Endothelial cell of umbilical vein (primary cell): ENCODE measurements around the gene NR3C1. TPM values are rescaled to one million over a fixed set of nuclear protein-coding genes. Genes with fewer than 3 reads are reported as not detected.

Experiments
- BruUV-seq: library from RNA; stranded (reverse); fragments of 400-500 nt; replicated peaks from 2 replicates; lab custom pipeline; 2021; lab: Mats Ljungman, UMichigan
- CTCF ChIA-PET: fragments of 300-600, 350-600 bp; sonication (Branson Sonifier 250); formaldehyde crosslinking; loops from one replicate; lab custom pipeline; 2021; ENCODE audit warnings: antibody characterized with exemption, inconsistent platforms; lab: Charles Lee
- POLR2A ChIA-PET: fragments of 300-600, 350-600 bp; sonication (Branson Sonifier 250); formaldehyde crosslinking; loops from one replicate; lab custom pipeline; 2021; ENCODE audit warnings: antibody characterized with exemption, inconsistent platforms; lab: Charles Lee
- DNase-seq: peaks from one replicate; pipeline ENCODE4 v3.0.0-alpha.2; 2011; ENCODE audit warnings: low read depth, low spot score
- FAIRE-seq: peaks from 2 replicates; lab custom pipeline; 2011; peaks lifted over from hg19 to GRCh38; lab: Jason Lieb, UNC
- H2AFZ ChIP-seq: 2 replicates; pipeline ENCODE4 v1.6.0; 2012; ENCODE audit warnings: low read depth, low read length, control low read depth, inconsistent platforms
- H3K27ac ChIP-seq: 2 replicates; pipeline ENCODE4 v1.5.1; 2011; ENCODE audit warnings: low read depth, mild to moderate bottlenecking, control low read depth, low read length, moderate library complexity; ENCODE audit not compliant: insufficient read depth
- H3K27me3 ChIP-seq, 2 experiments: 2 replicates each; pipeline versions ENCODE4 v1.6.0 to v1.6.1; 2011; ENCODE audit warnings: low read length in 2 of 2, mixed read lengths in 1 of 2; ENCODE audit not compliant: control insufficient read depth in 2 of 2, insufficient read depth in 2 of 2
- H3K36me3 ChIP-seq, 2 experiments: 2 replicates in 1 of 2; 3 replicates in 1 of 2; pipeline ENCODE4 v1.5.1; 2011; ENCODE audit warnings: low read length in 2 of 2, mild to moderate bottlenecking in 1 of 2, moderate library complexity in 1 of 2; ENCODE audit not compliant: control insufficient read depth in 2 of 2, insufficient read depth in 2 of 2; ENCODE audit errors: extremely low read depth in 1 of 2
- H3K4me1 ChIP-seq: 3 replicates; pipeline ENCODE4 v1.5.1; 2011; ENCODE audit warnings: mild to moderate bottlenecking, low read length; ENCODE audit not compliant: control insufficient read depth, insufficient read depth; ENCODE audit errors: extremely low read depth
- H3K4me2 ChIP-seq: 2 replicates; pipeline ENCODE4 v1.6.1; 2011; ENCODE audit warnings: low read length, control low read depth, mixed read lengths; ENCODE audit not compliant: insufficient read depth
- H3K4me3 ChIP-seq, 3 experiments: fragments of 200-600 bp in 1 of 3; sonication (generic), shearing (Covaris generic) in 1 of 3; replicated peaks in 1 of 3; 2 replicates each; pipeline ENCODE4 v1.5.1; 2011 to 2016; ENCODE audit warnings: control low read depth in 3 of 3, low read length in 3 of 3, mild to moderate bottlenecking in 2 of 3, inconsistent platforms in 1 of 3, low read depth in 1 of 3, moderate library complexity in 1 of 3; ENCODE audit not compliant: insufficient read depth in 1 of 3
- H3K79me2 ChIP-seq: 2 replicates; pipeline ENCODE4 v1.6.0; 2012; ENCODE audit warnings: low read length, inconsistent platforms; ENCODE audit not compliant: control insufficient read depth, insufficient read depth
- H3K9ac ChIP-seq: replicated peaks from 2 replicates; pipeline ENCODE3; 2011; ENCODE audit warnings: low read length, control low read depth; ENCODE audit not compliant: insufficient read depth; ENCODE audit errors: extremely low read depth
- H3K9me1 ChIP-seq: replicated peaks from 3 replicates; pipeline ENCODE4 v1.6.0; 2011; ENCODE audit warnings: mild to moderate bottlenecking, low read length; ENCODE audit not compliant: control insufficient read depth, insufficient read depth; ENCODE audit errors: extremely low read depth
- H3K9me3 ChIP-seq: replicated peaks from 2 replicates; pipeline ENCODE4 v1.5.1; 2012; ENCODE audit warnings: low read length, inconsistent platforms; ENCODE audit not compliant: control insufficient read depth, insufficient read depth
- H4K20me1 ChIP-seq: replicated peaks from 2 replicates; pipeline ENCODE3; 2011; ENCODE audit warnings: mild to moderate bottlenecking, low read length; ENCODE audit not compliant: control insufficient read depth, insufficient read depth; ENCODE audit errors: extremely low read depth
- EZH2 ChIP-seq: IDR thresholded peaks from 2 replicates; pipeline ENCODE4 v1.6.1; 2012; ENCODE audit warnings: borderline replicate concordance, low read depth, mild to moderate bottlenecking, moderate library complexity, low read length, inconsistent platforms; ENCODE audit not compliant: severe bottlenecking
- FOS ChIP-seq: IDR thresholded peaks from 2 replicates; pipeline ENCODE4 v1.6.1; 2011; ENCODE audit warnings: mild to moderate bottlenecking, low read length, moderate library complexity, borderline replicate concordance; ENCODE audit not compliant: insufficient read depth
- GATA2 ChIP-seq: IDR thresholded peaks from 2 replicates; pipeline ENCODE4 v1.7.0; 2011; ENCODE audit warnings: low read depth, mild to moderate bottlenecking, moderate library complexity, mixed read lengths, low read length; ENCODE audit not compliant: insufficient read length, insufficient read depth
- JUN ChIP-seq: IDR thresholded peaks from 2 replicates; pipeline ENCODE4 v1.6.1; 2011; ENCODE audit warnings: borderline replicate concordance, low read depth; ENCODE audit not compliant: insufficient read length, insufficient read depth
- MAX ChIP-seq: IDR thresholded peaks from 2 replicates; pipeline ENCODE4 v1.6.1; 2011; ENCODE audit not compliant: insufficient read depth, insufficient read length
- MYC ChIP-seq: IDR thresholded peaks from one replicate; pipeline ENCODE4 v1.6.1; 2011; ENCODE audit warnings: mild to moderate bottlenecking, low read depth, low read length
- POLR2A ChIP-seq: IDR thresholded peaks from 2 replicates; pipeline ENCODE4 v1.6.1; 2012; ENCODE audit warnings: low read depth, mild to moderate bottlenecking, control low read depth, low read length
- POLR2AphosphoS5 ChIP-seq: IDR thresholded peaks from 2 replicates; pipeline ENCODE4 v1.6.1; 2012; ENCODE audit warnings: low read depth, mild to moderate bottlenecking, control low read depth, low read length, moderate library complexity; ENCODE audit not compliant: insufficient read depth
- dilution Hi-C: fragments of 300-500 bp; cut with MboI; formaldehyde crosslinking; loops from one replicate; pipeline ENCODE4 v1.15.0; 2019; ENCODE audit warnings: low sequenced_read_pairs; ENCODE audit not compliant: extremely low pct_ligation_motif_present
- intact Hi-C: fragments of 100-400 bp; cut with micrococcal nuclease; formaldehyde crosslinking; loops from one replicate; pipeline ENCODE4 v1.10.0; 2022
- polyA plus RNA-seq, 4 experiments: library from polyadenylated mRNA; depleted of rRNA in 3 of 4; stranded (reverse) in 3 of 4; unstranded in 1 of 4; fragments of >200 nt; gene quantifications; 2 replicates each; pipeline versions ENCODE4 v1.2.1 to v1.2.3, GENCODE V29; 2011 to 2012; ENCODE audit warnings: missing spikeins in 1 of 4
- total RNA-seq: library from RNA; stranded (reverse); gene quantifications from 2 replicates; pipeline ENCODE4 v1.2.3, GENCODE V29; 2021
- TF ChIP-seq, protein P1 (sequence below), 2 donors: IDR thresholded peaks; 1 replicate in 1 of 2; 2 replicates in 1 of 2; pipeline ENCODE4 v1.5.1; 2011; ENCODE audit warnings: low read length in 2 of 2, mild to moderate bottlenecking in 2 of 2, moderate library complexity in 2 of 2, control low read depth in 1 of 2, inconsistent platforms in 1 of 2, low read depth in 1 of 2; ENCODE audit not compliant: insufficient read depth in 1 of 2; ENCODE audit errors: extremely low read depth in 1 of 2

The NR3C1 gene
- total and polyA plus RNA-seq, 2 donors (not counting 3 experiments of a cell fraction or from before 2014, with no cell fraction given): 4.1 to 17.0 TPM

DNA sequence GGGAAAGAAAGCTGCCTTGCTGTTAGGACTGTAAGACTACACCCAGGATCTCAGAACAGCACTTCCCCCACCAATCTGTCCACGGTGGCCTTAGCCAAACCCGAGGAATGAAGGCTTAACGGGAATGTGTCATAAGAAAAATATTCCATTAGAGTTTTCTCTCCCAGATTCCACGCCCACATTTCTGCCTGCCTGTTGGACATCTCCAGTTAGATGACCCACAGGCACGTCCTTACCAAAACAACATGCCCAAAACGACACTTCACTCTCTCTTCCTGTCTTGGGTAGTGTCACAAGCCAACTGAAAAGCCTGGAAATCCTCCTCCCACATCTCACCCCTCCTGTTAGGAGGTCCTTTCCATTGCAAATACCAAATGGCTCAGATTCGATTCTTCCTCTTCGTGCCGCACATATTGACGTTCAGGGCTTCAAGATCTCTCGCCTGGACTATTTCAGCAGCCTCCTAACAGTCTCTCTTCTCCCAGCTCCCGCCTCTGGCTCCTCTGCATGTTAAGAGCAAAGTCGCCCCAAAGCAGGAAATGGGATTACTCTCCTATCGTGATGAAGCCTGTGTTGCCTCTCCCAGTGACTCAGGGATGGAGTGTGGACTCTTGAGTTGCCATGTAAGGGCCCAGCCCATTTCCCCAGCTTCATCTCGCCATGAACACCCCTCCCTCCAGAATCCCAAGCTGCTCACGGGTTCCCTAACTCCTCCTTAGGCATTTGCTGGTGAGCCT lies 159.3 kb downstream of the NR3C1 start:
- CTCF ChIA-PET: interaction anchor here (0.7 to 1.3 kb wide), 2 partner anchors 24 to 39 kb away, joined by 3 read pairs; no protein-coding TSS in a partner anchor
- Histone ChIP-seq H3K4me1 (peaks cover 30% of the 10 kb centered on the region), H3K9me3 (no peaks in the 10 kb centered on the region), H3K79me2 (no peaks in the 10 kb centered on the region), H3K27ac (peak overlapping the region; percentile 61), H3K9ac (no peak overlapping the region), H4K20me1 (no peaks in the 10 kb centered on the region), H2AFZ (peak overlapping the region; percentile 52), H3K4me2 (peak overlapping the region; percentile 20), H3K4me3 (no peak overlapping the region), H3K36me3 (no peaks in the 10 kb centered on the region), H3K27me3 (no peaks in the 10 kb centered on the region), H3K9me1 (no peaks in the 10 kb centered on the region)
- dilution Hi-C loops (no loop called here), intact Hi-C loops (loop anchor here (2.0 kb wide), 2 partner anchors 23 to 69 kb away; no protein-coding TSS in a partner anchor)
- peak; percentile 60 for DNase-seq
- peak; percentile 77 for FAIRE-seq
- TF ChIP-seq EZH2: no peak
- no peak for TF ChIP-seq MAX
- TF ChIP-seq FOS: peak; percentile 51
- peak; percentile 27 for TF ChIP-seq GATA2
- TF ChIP-seq, protein P1, sequence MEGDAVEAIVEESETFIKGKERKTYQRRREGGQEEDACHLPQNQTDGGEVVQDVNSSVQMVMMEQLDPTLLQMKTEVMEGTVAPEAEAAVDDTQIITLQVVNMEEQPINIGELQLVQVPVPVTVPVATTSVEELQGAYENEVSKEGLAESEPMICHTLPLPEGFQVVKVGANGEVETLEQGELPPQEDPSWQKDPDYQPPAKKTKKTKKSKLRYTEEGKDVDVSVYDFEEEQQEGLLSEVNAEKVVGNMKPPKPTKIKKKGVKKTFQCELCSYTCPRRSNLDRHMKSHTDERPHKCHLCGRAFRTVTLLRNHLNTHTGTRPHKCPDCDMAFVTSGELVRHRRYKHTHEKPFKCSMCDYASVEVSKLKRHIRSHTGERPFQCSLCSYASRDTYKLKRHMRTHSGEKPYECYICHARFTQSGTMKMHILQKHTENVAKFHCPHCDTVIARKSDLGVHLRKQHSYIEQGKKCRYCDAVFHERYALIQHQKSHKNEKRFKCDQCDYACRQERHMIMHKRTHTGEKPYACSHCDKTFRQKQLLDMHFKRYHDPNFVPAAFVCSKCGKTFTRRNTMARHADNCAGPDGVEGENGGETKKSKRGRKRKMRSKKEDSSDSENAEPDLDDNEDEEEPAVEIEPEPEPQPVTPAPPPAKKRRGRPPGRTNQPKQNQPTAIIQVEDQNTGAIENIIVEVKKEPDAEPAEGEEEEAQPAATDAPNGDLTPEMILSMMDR (IDR thresholded peaks at IDR 0.05; ENCODE audit: extremely low read depth in 1 of 2, insufficient read depth in 1 of 2, low read depth in 1 of 2, low read length in 2 of 2): no peak
- TF ChIP-seq MYC: no peak
- TF ChIP-seq POLR2AphosphoS5: peak; percentile 49
- TF ChIP-seq JUN: peak; percentile 29
- no peak for TF ChIP-seq POLR2A
- TSS peak; percentile 47 for BruUV-seq
- POLR2A ChIA-PET: no interaction called here
